Panc1 (cell line): Measurements from ENCODE around the gene DNAH3. TPM values are rescaled to one million over a fixed set of nuclear protein-coding genes. Genes with fewer than 3 reads are reported as not detected.
"Not testable (repeated sequence)": the region's sequence is repeated elsewhere in the genome, so short reads cannot be mapped to it uniquely, and the experiment has no call there.

Source experiments
- ATAC-seq: fragments of 200-7000 bp; cut with Tn5 transposase; 2 replicates; pipeline ENCODE4 v1.9.1; 2020; ENCODE audit warnings: mild to moderate bottlenecking, moderate library complexity
- BruUV-seq: library from RNA; stranded (reverse); fragments of 400-500 nt; replicated peaks from 2 replicates; lab custom pipeline; 2021; lab: Mats Ljungman, UMichigan
- CTCF ChIA-PET: fragments of 300-600 bp; sonication (Branson Sonifier 250); formaldehyde crosslinking; loops from one replicate; lab custom pipeline; 2022; ENCODE audit warnings: antibody characterized with exemption; lab: Charles Lee
- POLR2A ChIA-PET: fragments of 300-600 bp; sonication (Branson Sonifier 250); formaldehyde crosslinking; loops from one replicate; lab custom pipeline; 2022; ENCODE audit warnings: antibody characterized with exemption; lab: Charles Lee
- DNase-seq: peaks from one replicate; pipeline ENCODE4 v3.0.0-alpha.2; 2010; ENCODE audit warnings: low read depth, low spot score
- H3K27ac ChIP-seq: 2 replicates; pipeline ENCODE4 v1.5.1; 2011; ENCODE audit warnings: mild to moderate bottlenecking, low read length, inconsistent platforms
- H3K27me3 ChIP-seq: fragments of 200-500 bp; sonication (Bioruptor generic); 2 replicates; pipeline ENCODE4 v1.6.0; 2014; ENCODE audit warnings: low read length, inconsistent platforms; ENCODE audit not compliant: control insufficient read depth, insufficient read depth
- H3K36me3 ChIP-seq: fragments of 200-500 bp; sonication (Bioruptor generic); 2 replicates; pipeline ENCODE4 v1.5.1; 2014; ENCODE audit warnings: inconsistent platforms, mild to moderate bottlenecking, low read length, moderate library complexity; ENCODE audit not compliant: control insufficient read depth, insufficient read depth
- H3K4me1 ChIP-seq: 2 replicates; pipeline ENCODE4 v1.5.1; 2011; ENCODE audit warnings: inconsistent platforms, mild to moderate bottlenecking, low read length, moderate library complexity; ENCODE audit not compliant: control insufficient read depth, insufficient read depth
- H3K4me3 ChIP-seq, 2 experiments: 2 replicates each; pipeline ENCODE4 v1.5.1; 2011 to 2012; ENCODE audit warnings: low read depth in 2 of 2, low read length in 2 of 2, mild to moderate bottlenecking in 2 of 2, inconsistent platforms in 1 of 2, moderate library complexity in 1 of 2
- H3K9me3 ChIP-seq: fragments of 200-500 bp; sonication (Bioruptor generic); 2 replicates; pipeline ENCODE4 v1.5.1; 2014; ENCODE audit warnings: low read depth, mild to moderate bottlenecking, inconsistent platforms, low read length, moderate library complexity; ENCODE audit not compliant: control insufficient read depth, insufficient read depth
- CTCF ChIP-seq: fragments of 450-650 bp; IDR thresholded peaks from 2 replicates; pipeline ENCODE4 v1.5.1; 2017; ENCODE audit warnings: mild to moderate bottlenecking
- POLR2AphosphoS5 ChIP-seq: IDR thresholded peaks from 2 replicates; pipeline ENCODE4 v1.6.1; 2012; ENCODE audit warnings: mild to moderate bottlenecking, low read depth, low read length, moderate library complexity
- SIN3A ChIP-seq: IDR thresholded peaks from 2 replicates; pipeline ENCODE4 v1.6.1; 2012; ENCODE audit warnings: low read depth, mild to moderate bottlenecking, low read length, moderate library complexity, borderline replicate concordance; ENCODE audit not compliant: insufficient read depth
- TCF7L2 ChIP-seq: IDR thresholded peaks from 2 replicates; pipeline ENCODE4 v1.6.1; 2011; ENCODE audit warnings: mild to moderate bottlenecking, low read depth, low read length, inconsistent platforms
- in situ Hi-C: cut with HindIII; loops from 2 replicates; pipeline ENCODE4 v1.10.0; 2016; ENCODE audit warnings: low sequenced_read_pairs, low pct_unique_long_range_greater_than_20kb
- intact Hi-C: fragments of 100-400 bp; cut with micrococcal nuclease; formaldehyde crosslinking; loops from one replicate; pipeline ENCODE4 v1.10.0; 2022; ENCODE audit not compliant: unreplicated experiment
- total RNA-seq: library from RNA; stranded (reverse); gene quantifications from one replicate; pipeline ENCODE4 v1.2.1, GENCODE V29; 2021; ENCODE audit not compliant: unreplicated experiment
- TF ChIP-seq, protein P1 (sequence below), 2 experiments: IDR thresholded peaks; 2 replicates each; pipeline ENCODE4 v1.6.1; 2011 to 2012; ENCODE audit warnings: low read depth in 2 of 2, control low read depth in 1 of 2, low read length in 1 of 2, mild to moderate bottlenecking in 1 of 2, moderate library complexity in 1 of 2; ENCODE audit not compliant: insufficient read depth in 1 of 2

The DNAH3 gene
- total RNA-seq, 1 experiment from 2014 or later = 0.62 TPM

DNA sequence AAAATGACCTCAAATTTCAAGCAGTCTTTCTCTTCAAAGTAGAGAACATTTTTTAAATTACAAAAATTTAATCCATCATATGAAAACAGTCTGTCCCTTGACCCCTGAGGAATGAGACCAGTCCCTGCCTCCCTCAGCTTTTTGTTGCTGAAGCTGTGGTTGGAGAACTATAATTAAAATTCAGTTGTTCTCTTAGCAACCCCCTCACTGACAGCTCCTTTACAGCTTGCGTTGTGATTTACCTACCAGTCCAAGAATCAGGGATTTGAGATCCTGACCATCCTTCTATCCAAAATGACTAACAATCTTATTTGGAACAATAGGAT lies 220.3 kb downstream of the DNAH3 start:
- DNase-seq (no peak), ATAC-seq (no peak)
- Histone ChIP-seq H3K27me3 (no peaks in the 10 kb centered on the region; the same call in 1 of the 2 replicates), H3K4me3 (no peak overlapping the region), H3K27ac (no peak overlapping the region), H3K4me1 (no peaks in the 10 kb centered on the region), H3K9me3 (no peaks in the 10 kb centered on the region), H3K36me3 (no peaks in the 10 kb centered on the region)
- no TSS peak for BruUV-seq
- TF ChIP-seq POLR2AphosphoS5 = no peak
- no peak for TF ChIP-seq CTCF
- TF ChIP-seq, protein P1, sequence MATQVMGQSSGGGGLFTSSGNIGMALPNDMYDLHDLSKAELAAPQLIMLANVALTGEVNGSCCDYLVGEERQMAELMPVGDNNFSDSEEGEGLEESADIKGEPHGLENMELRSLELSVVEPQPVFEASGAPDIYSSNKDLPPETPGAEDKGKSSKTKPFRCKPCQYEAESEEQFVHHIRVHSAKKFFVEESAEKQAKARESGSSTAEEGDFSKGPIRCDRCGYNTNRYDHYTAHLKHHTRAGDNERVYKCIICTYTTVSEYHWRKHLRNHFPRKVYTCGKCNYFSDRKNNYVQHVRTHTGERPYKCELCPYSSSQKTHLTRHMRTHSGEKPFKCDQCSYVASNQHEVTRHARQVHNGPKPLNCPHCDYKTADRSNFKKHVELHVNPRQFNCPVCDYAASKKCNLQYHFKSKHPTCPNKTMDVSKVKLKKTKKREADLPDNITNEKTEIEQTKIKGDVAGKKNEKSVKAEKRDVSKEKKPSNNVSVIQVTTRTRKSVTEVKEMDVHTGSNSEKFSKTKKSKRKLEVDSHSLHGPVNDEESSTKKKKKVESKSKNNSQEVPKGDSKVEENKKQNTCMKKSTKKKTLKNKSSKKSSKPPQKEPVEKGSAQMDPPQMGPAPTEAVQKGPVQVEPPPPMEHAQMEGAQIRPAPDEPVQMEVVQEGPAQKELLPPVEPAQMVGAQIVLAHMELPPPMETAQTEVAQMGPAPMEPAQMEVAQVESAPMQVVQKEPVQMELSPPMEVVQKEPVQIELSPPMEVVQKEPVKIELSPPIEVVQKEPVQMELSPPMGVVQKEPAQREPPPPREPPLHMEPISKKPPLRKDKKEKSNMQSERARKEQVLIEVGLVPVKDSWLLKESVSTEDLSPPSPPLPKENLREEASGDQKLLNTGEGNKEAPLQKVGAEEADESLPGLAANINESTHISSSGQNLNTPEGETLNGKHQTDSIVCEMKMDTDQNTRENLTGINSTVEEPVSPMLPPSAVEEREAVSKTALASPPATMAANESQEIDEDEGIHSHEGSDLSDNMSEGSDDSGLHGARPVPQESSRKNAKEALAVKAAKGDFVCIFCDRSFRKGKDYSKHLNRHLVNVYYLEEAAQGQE (IDR thresholded peaks at IDR 0.05; ENCODE audit: insufficient read depth in 1 of 2, low read depth in 2 of 2, low read length in 1 of 2) = no peak
- TF ChIP-seq TCF7L2 = no peak
- no peak for TF ChIP-seq SIN3A
- in situ Hi-C loops = no loop called here
- intact Hi-C loops = no loop called here
- CTCF ChIA-PET = no interaction called here
- POLR2A ChIA-PET = no interaction called here

DNA sequence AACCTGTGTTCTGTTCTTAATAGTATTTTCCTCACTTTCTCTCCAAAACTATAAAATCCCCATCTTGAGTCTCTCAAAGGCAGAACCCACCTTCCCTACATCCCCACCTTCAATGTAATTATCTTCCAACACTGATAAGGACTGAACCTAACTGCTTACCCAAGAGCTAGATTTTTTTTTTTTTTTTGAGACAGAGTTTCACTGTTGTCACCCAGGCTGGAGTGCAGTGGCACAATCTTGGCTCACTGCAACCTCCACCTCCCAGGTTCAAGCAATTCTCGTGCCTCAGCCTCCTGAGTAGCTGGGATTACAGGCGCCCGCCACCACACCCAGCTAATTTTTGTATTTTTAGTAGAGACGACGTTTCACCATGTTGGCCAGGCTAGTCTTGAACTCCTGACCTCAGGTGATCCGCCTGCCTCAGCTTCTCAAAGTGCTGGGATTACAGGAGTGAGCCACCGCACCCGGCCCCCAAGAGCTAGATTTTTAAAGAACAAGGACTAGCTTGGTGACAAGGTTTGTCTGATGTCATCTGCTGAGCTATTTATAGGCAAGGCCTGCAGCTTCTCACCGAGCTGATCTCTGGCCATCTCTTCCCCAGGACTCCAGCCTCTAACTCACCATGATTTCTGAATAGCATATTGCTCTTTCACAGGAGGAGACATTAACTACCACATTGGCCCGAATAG lies 220.8 kb downstream of the DNAH3 start:
- POLR2A ChIA-PET, H3K36me3 ChIP-seq, H3K27me3 ChIP-seq, in situ Hi-C loops, CTCF ChIA-PET, H3K9me3 ChIP-seq, H3K4me3 ChIP-seq, intact Hi-C loops, H3K4me1 ChIP-seq, BruUV-seq, ATAC-seq, DNase-seq, H3K27ac ChIP-seq: not testable (repeated sequence)

GRCh38 chr16:20928774-20929411 lies 221.8 kb downstream of the DNAH3 start:
- in situ Hi-C loops (no loop called here), intact Hi-C loops (no loop called here)
- no peaks in the 10 kb centered on the region for H3K9me3 ChIP-seq
- CTCF ChIA-PET = no interaction called here
- no peak for TF ChIP-seq TCF7L2
- TF ChIP-seq CTCF = no peak
- TF ChIP-seq POLR2AphosphoS5 = no peak
- no peak for TF ChIP-seq SIN3A
- TF ChIP-seq, protein P1 (IDR thresholded peaks at IDR 0.05; ENCODE audit: insufficient read depth in 1 of 2, low read depth in 2 of 2, low read length in 1 of 2) = no peak
- POLR2A ChIA-PET = no interaction called here
- no peak for ATAC-seq
- no peaks in the 10 kb centered on the region for H3K36me3 ChIP-seq
- no peak for DNase-seq
- H3K27me3 ChIP-seq = no peaks in the 10 kb centered on the region
- no TSS peak for BruUV-seq
- no peak overlapping the region for H3K4me3 ChIP-seq
- no peaks in the 10 kb centered on the region for H3K4me1 ChIP-seq
- H3K27ac ChIP-seq = no peak overlapping the region
